Measurements from ENCODE around the gene NCBP2.

The NCBP2 gene

GRCh38 chr3:196941729-196942225 lies 551 bp downstream of the NCBP2 start:
- DNase-seq: peak in 23 of 56 donors; percentile 38 to 75 (median 62)

DNA sequence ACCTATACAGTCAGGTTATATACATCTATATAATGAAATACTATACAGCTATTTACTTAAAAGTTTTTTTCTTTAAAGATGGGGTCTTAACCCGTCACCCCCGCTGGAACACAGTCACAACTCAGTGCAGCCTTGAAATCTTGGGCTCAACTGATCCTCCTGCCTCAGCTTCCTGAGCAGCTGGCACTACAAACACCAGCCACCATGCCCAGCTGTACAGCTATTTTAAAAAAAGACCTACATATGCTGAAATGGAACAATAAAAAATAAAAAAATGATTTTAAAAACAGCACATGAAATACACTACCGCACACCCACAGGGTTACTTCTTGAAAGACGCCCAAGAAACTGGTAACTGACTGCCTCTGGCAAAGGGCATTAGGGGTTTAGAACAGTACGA lies 3.8 kb downstream of the NCBP2 start:
- DNase-seq: no peak

GRCh38 chr3:196938124-196938523 lies 4.2 kb downstream of the NCBP2 start:
- no peak for DNase-seq

DNA sequence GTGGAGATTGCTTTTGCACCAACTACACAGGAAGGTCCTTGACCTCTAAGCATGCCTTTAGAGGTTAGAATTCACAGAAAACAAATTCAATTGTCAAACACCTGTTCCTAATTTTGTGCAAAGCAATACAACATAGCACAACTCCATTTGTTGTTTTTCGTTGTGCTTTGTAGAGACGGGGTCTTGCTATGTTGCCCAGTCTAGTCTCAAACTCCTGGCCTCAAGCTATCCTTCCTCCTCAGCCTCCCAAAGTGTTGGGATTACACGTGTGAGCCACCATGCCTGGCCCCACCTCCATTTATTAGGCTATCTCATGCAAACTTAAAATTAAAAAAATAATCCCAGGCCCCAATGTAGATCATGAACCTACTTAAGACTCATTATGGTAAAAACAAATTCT lies 6.0 kb downstream of the NCBP2 start:
- no peak for DNase-seq

- DNase-seq: no peak
These were observed 9.7 kb downstream of the NCBP2 start for GRCh38 chr3:196932600-196932999.

GRCh38 chr3:196931828-196932587 lies 10.3 kb downstream of the NCBP2 start:
- no peak for DNase-seq

- no peak for DNase-seq
These were observed 11.2 kb downstream of the NCBP2 start for GRCh38 chr3:196931157-196931556.

DNA sequence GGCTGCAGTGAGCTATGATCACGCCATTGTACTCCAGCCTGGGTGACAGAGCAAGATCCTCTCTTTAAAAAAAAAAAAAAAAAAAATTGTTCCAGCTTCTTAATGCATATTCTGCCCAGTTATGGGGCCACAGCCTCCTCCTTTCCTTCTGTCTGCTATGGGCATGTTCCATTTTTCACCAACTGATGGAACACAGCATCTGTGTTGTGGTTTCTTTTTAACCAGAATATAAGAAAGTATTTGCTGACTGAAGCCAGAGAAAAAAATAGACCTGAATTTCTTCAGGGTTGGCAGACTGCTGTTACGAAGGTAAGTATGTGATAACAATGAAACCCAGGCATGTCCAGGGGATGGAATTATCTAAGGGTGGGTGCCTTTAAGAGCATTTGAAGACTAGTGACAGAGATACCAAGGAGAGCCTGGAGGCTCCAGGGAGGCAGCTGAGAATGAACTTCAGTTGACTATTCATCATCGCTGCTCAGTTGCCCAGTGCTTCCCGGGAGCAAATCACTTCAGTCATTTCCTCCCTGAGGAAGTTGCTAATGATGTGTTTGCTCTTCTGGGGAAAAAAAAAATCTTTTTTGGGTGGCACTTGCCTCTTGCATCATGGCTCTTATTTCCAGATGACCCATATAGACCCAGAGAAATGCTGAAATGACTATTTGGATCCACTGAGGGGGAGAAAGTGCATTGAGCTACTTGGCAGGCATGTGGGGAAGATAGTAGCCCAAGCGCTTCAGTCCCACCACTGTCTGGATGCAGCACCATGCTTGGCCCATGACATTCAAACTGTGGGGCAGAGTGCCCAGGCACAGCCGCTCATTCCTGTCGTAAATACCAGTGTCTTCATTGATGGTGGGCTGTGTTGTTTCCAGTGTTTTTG lies 14.5 kb downstream of the NCBP2 start:
- DNase-seq: no peak

DNA sequence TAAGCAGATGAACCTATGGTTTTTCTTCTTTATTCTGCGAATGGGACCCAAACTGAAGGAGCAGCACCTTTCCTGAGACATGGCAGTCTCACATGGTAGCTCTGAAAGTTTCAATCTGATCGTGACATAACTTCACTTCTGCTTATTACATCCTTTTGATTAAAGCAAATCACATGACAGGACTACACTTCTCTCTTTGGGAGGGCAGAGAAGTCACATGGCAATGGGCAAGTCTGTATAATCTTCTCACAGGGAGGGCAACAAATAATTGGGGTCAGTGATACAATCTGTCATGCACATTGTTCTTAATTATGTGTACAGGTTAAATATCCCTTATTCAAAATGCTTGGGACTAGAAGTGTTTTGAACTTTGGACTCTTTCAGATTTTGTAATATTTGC lies 21.6 kb downstream of the NCBP2 start:
- no peak for DNase-seq

DNA sequence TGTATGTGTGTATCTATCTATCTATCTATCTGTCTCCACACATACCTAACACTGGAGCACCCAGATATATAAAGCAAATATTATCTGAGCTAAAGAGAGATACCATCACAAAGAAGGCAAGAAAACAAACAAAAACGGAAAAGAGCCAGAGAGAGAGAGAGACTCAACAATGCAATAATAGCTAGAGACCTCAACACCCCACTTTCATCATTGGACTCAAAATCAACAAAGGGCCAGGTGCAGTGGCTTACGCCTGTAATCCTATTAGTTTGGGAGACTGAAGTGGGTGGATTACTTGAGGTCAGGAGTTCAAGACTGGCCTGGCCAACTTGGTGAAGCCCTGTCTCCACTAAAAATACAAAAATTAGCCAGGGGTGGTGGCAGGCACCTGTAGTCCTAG lies 23.4 kb downstream of the NCBP2 start:
- DNase-seq: no peak

DNA sequence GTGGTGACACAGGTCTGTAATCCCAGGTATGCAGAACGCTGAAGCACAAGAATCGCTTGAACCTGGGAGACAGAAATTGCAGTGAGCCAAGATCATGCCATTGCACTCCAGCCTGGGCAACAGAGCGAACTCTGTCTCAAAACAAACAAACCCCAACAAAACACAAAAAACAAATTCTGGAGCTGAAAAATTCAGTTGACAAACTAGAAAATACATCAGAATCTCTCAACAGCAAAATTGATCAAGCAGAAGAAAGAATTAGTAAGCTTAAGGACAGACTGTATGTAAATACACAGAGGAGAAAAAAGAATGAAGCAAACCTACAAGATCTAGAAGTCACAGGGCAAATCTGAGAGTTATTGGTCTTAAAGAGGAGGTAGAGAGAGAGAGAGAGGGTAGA lies 25.3 kb downstream of the NCBP2 start:
- DNase-seq: no peak

DNA sequence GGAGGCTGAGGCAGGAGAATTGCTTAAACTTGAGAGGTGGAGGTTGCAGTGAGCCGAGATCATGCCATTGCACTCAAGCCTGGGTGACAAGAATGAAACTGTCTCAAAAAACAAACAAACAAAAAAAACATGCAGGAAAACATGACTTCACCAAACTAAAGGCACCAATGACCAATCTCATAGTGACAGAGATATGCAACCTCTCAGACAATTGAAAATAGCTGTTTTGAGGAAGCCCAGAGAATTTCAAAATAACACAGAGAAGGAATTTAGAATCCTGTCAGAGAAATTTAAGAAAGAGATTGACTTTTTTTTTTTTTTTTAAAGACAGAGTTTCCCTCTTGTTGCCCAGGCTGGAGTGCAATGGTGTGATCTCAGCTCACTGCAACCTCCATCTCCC lies 26.1 kb downstream of the NCBP2 start:
- DNase-seq: no peak

DNA sequence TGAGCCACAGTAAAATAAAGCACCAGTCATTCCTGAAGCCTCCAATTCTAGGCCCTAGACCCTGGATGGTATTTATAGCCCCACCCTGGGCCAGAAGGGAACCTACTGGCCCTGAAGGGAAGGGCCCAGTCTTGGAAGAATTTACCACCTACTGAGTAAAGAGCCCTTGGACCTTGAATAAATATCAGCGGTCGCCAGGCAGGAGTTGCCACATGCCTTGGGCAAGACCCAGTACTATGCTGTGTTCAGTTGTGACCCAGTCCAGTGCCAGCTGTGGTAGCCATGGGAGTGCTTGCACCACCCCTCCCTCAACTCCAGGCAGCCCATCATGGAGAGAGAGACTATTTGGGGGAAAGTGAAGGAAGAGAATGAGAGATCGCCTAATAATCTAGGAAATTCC lies 27.0 kb downstream of the NCBP2 start:
- no peak for DNase-seq

DNA sequence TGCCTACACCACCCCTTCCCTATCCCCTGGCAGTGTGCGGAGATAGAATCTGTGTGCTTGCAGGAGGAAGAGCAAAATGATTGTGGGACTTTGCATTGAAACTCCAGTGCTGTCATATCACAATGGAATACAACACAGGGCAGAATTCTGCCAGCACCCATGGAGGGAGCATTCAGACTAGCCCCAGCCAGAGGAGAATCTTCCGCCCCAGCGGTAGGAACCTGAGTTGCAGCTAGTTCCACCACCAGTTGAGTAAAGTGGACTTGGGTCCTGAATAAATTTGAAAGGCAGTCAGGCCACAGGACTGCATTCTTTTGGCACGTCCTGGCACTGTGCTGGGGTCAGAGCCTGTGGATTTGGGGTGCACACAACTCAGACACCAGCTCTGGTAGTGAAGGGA lies 27.5 kb downstream of the NCBP2 start:
- no peak for DNase-seq

DNA sequence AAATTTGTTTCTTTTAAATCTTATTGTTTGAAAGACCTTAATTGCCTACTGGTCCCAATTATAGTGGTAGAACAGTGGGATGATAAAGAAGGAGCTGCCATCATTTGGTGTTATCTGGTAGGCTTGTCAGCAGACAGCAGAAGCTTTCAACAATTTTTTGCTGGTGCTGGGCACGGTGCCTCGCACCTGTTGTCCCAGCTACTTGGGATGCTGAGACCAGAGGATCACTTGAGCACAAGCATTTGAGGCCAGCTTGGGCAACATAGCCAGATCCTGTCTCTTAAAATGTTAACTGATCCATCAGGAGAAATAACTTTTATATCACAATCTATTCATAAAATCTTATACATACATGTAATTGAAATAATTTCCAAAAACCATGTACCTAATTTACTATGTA lies 38.6 kb downstream of the NCBP2 start:
- no peak for DNase-seq

- DNase-seq: no peak
These were observed 40.0 kb downstream of the NCBP2 start for GRCh38 chr3:196902296-196902695.

DNA sequence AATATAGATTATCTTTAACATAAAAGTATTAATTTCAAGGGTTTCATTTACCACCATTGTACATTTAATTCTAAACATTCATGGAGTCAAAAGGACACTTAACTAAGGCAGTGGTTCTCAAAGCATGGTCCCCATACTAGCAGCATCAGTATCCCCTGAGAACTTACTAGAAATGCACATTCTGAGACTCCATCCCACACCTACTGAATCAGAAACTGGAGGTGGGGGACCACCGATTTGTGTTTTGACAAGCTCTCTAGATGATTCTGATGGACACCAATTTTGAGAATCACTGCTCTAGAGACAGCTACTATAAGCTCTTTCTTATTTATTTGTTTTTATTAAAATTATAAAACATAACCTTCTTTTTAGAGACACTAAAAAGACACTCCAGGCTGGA lies 40.6 kb downstream of the NCBP2 start:
- no peak for DNase-seq

- no peak for DNase-seq
These were observed 46.1 kb downstream of the NCBP2 start for GRCh38 chr3:196896229-196896628.

DNA sequence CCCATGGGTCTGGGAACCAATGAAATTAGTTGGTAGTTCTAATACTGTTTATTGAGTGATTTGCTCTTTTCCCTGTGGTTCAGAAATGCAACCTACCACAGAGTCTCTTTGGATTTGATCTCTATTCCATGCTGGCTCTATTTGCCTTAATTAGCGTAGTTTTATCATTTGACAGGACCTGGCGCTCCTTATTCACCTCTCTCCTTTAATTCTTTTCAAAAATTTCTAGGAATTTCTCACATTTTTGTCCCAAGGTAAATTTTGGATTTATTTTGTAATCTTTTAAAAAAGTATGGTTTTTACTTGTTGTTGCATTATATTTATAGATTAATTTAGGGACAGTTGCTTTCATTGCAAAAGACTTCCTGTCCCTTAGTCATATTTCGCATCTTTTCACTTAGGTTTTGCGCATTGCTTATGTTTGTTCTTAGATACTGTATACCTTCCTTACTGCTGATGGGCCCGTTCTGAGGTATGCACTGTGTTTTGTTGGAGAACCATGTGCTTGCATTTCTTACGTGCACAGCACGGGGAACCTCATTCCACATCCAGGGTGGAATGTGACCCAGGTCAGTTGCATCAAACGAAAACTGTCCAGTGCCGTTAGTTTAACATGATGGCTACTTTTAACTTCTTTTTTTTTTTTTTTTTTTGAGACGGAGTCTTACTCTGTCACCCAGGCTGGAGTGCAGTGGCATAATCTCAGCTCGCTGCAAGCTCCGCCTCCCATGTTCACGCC lies 47.6 kb downstream of the NCBP2 start:
- no peak for DNase-seq

GRCh38 chr3:196889844-196890708 lies 52.3 kb downstream of the NCBP2 start:
- DNase-seq: no peak

DNA sequence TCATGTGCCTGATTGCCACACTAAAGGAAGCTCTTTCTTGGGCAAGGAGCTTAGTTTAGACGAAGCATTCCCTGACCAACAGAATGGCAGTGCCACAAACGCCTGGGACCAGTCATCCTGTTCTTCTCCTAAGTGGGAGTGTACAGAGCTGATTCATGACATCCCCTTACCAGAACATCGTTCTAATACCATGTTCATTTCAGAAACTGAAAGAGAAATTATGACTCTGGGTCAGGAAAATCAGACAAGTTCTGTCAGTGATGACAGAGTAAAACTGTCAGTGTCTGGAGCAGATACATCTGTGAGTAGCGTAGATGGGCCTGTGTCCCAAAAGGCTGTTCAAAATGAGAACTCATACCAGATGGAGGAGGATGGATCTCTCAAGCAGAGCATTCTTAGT lies 56.2 kb downstream of the NCBP2 start:
- DNase-seq: no peak

Data from amygdala (tissue), 56 donors.